Esophagus muscularis mucosa (tissue), 4 donors: ENCODE data around the gene EVA1C. TPM values are rescaled to one million over a fixed set of nuclear protein-coding genes. Genes with fewer than 3 reads are reported as not detected.
"Not testable (repeated sequence)": the region's sequence is repeated elsewhere in the genome, so short reads cannot be mapped to it uniquely, and the experiment has no call there.

Experiments used
- DNase-seq: peaks from one replicate; pipeline ENCODE4 v3.0.0-alpha.2; 2017; ENCODE audit errors: extremely low spot score
- H3K27ac ChIP-seq, 4 donors: fragments of 200-600 bp; sonication (generic); replicated peaks in 1 of 4; 1 replicate in 3 of 4; 2 replicates in 1 of 4; pipeline ENCODE4 v1.5.1; 2016 to 2019; ENCODE audit warnings: mild to moderate bottlenecking in 1 of 4
- H3K27me3 ChIP-seq, 4 donors: fragments of 200-600 bp; sonication (generic); one replicate each; pipeline versions ENCODE4 v1.5.1 to v1.6.0; 2016 to 2019
- H3K36me3 ChIP-seq, 4 donors: fragments of 200-600 bp; sonication (generic); one replicate each; pipeline ENCODE4 v1.5.1; 2016 to 2019
- H3K4me1 ChIP-seq, 4 donors: fragments of 200-600 bp; sonication (generic); one replicate each; pipeline ENCODE4 v1.5.1; 2016 to 2019
- H3K4me3 ChIP-seq, 4 donors: fragments of 200-600 bp; sonication (generic); 1 replicate in 2 of 4; 2 replicates in 2 of 4; pipeline ENCODE4 v1.5.1; 2016 to 2019; ENCODE audit warnings: mild to moderate bottlenecking in 4 of 4, moderate library complexity in 1 of 4
- H3K9me3 ChIP-seq, 4 donors: fragments of 200-600 bp; sonication (generic); 1 replicate in 3 of 4; 2 replicates in 1 of 4; pipeline ENCODE4 v1.5.1; 2016 to 2019
- EP300 ChIP-seq: sonication (generic); formaldehyde crosslinking; IDR thresholded peaks from one replicate; pipeline ENCODE4 v1.6.1; 2017; ENCODE audit warnings: antibody characterized with exemption
- POLR2A ChIP-seq: fragments of 450-650 bp; IDR thresholded peaks from one replicate; pipeline ENCODE4 v1.6.1; 2017; ENCODE audit warnings: antibody characterized with exemption, moderate library complexity, mild to moderate bottlenecking, low read depth
- POLR2AphosphoS5 ChIP-seq, 2 donors: sonication (generic); formaldehyde crosslinking; IDR thresholded peaks; one replicate each; pipeline ENCODE4 v1.6.1; 2017; ENCODE audit warnings: antibody characterized with exemption in 2 of 2
- WGBS: methylation state at CpG from one replicate; pipeline ENCODE4 v1.1.5; 2018; 5-methylcytosine and 5-hydroxymethylcytosine counted together
- intact Hi-C: fragments of 100-400 bp; cut with DNase I; formaldehyde crosslinking; loops from one replicate; pipeline ENCODE4 v1.15.1; 2023
- total RNA-seq, 4 donors: library from RNA; depleted of rRNA; stranded (reverse); fragments of >200 nt; gene quantifications; one replicate each; pipeline versions ENCODE4 v1.1.0 to v1.2.1, GENCODE V29; 2016
- TF ChIP-seq, protein P1 (sequence below), 3 experiments: fragments of 200-600 bp in 2 of 3; fragments of 450-650 bp in 1 of 3; sonication (generic) in 2 of 3; IDR thresholded peaks; one replicate each; pipeline ENCODE4 v1.5.1; 2017 to 2019; ENCODE audit warnings: antibody characterized with exemption in 3 of 3, mild to moderate bottlenecking in 2 of 3, moderate library complexity in 1 of 3

The EVA1C gene
- total RNA-seq, 4 donors from 2014 or later, result 49.8 to 86.6 (median 64.6) TPM

GRCh38 chr21:32499249-32500055 is 86.9 kb downstream of the EVA1C start:
- peaks cover 37 to 76% (median 64%) of the 10 kb centered on the region in 4 donors for H3K36me3 ChIP-seq
- WGBS, result 60% methylated on average over 14 of the region's 14 CpGs
- peaks cover 16 to 22% (median 18%) of the 10 kb centered on the region in 4 donors for H3K4me1 ChIP-seq

DNA sequence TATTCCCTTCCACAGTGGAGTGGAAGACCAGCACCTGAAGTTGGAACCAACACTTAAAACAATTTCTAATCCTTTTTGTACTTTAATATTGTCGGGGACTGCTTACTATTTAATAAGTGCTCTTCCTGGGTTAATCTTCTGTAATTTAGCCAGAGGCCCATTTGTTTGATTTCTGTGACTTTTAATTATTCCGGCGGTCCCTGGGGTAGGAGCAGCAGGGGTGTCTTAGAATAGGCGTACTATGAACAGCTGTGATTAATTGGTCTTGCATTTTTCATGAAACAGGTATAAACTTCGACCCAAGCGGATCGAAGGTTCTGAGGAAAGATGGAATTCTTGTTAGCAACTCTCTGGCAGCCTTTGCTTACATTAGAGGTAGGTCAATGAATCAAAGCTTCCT is 91.1 kb downstream of the EVA1C start:
- H3K9me3 ChIP-seq, H3K4me3 ChIP-seq, H3K27ac ChIP-seq, DNase-seq, H3K27me3 ChIP-seq, intact Hi-C loops: not testable (repeated sequence)
- peaks cover 43 to 75% (median 67%) of the 10 kb centered on the region in 4 donors for H3K36me3 ChIP-seq
- 83% methylated on average over 7 of the region's 7 CpGs for WGBS
- peaks cover 12 to 17% (median 13%) of the 10 kb centered on the region in 4 donors for H3K4me1 ChIP-seq

More at GRCh38 chr21:32499249-32500055, 86.9 kb downstream of the EVA1C start:
- Histone ChIP-seq H3K9me3 (no peaks in the 10 kb centered on the region), H3K27me3 (no peaks in the 10 kb centered on the region), H3K27ac (peak overlapping the region; percentile 19 to 57 (median 31)), H3K4me3 (no peak overlapping the region)
- intact Hi-C loops, result no loop called here
- TF ChIP-seq, protein P1, sequence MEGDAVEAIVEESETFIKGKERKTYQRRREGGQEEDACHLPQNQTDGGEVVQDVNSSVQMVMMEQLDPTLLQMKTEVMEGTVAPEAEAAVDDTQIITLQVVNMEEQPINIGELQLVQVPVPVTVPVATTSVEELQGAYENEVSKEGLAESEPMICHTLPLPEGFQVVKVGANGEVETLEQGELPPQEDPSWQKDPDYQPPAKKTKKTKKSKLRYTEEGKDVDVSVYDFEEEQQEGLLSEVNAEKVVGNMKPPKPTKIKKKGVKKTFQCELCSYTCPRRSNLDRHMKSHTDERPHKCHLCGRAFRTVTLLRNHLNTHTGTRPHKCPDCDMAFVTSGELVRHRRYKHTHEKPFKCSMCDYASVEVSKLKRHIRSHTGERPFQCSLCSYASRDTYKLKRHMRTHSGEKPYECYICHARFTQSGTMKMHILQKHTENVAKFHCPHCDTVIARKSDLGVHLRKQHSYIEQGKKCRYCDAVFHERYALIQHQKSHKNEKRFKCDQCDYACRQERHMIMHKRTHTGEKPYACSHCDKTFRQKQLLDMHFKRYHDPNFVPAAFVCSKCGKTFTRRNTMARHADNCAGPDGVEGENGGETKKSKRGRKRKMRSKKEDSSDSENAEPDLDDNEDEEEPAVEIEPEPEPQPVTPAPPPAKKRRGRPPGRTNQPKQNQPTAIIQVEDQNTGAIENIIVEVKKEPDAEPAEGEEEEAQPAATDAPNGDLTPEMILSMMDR (IDR thresholded peaks at IDR 0.05), result no peak
- TF ChIP-seq POLR2AphosphoS5 (IDR thresholded peaks at IDR 0.05) (no peak), EP300 (no peak), POLR2A (no peak)
- DNase-seq, result no peak

GRCh38 chr21:32505767-32506166 is 93.3 kb downstream of the EVA1C start:
- not testable (repeated sequence) for H3K27me3 ChIP-seq

DNA sequence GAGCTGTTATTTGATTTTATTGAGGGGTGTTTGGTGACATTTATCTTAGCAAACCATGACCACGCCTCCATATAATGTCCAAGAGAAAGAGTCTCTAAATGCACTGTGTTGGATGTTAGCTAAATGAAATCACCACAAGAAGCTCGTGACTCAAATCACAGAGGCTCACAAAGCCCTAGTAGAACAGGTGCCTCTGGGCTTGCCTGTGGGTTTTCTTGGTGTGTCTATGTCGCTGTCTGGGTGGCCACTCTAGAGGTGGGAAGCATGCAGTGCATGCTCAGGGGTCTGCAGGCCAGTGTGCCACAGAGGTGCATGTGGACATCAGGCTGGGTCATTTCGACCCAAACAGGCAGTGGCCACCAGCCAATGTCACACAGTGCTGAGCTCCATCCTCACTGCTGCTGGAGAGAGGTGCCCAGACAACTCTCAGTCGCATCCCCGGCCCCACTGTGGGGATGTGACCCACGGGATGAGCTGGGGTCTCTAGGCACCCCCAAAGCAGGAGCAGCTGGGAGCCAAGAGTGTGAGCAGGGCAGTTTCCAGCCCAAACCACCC is 94.0 kb downstream of the EVA1C start:
- WGBS, result 88% methylated on average over 4 of the region's 7 CpGs
- H3K4me3 ChIP-seq, H3K27ac ChIP-seq, H3K27me3 ChIP-seq, H3K4me1 ChIP-seq, DNase-seq, H3K9me3 ChIP-seq, intact Hi-C loops: not testable (repeated sequence)
- H3K36me3 ChIP-seq, result peaks cover 49 to 95% (median 79%) of the 10 kb centered on the region in 4 donors

More at GRCh38 chr21:32505767-32506166, 93.3 kb downstream of the EVA1C start:
- H3K9me3 ChIP-seq, intact Hi-C loops, H3K4me1 ChIP-seq, H3K27ac ChIP-seq, H3K4me3 ChIP-seq, DNase-seq: not testable (repeated sequence)
- H3K36me3 ChIP-seq, result peaks cover 49 to 93% (median 80%) of the 10 kb centered on the region in 4 donors
- 96% methylated on average over 3 of the region's 3 CpGs for WGBS

GRCh38 chr21:32507342-32507919 is 94.9 kb downstream of the EVA1C start:
- TF ChIP-seq POLR2AphosphoS5 (IDR thresholded peaks at IDR 0.05), result peak in 1 of 2 donors; percentile 29
- TF ChIP-seq EP300, result no peak
- TF ChIP-seq POLR2A, result no peak
- TF ChIP-seq, protein P1 (IDR thresholded peaks at IDR 0.05), result no peak
- intact Hi-C loops, result no loop called here
- peaks cover 45 to 95% (median 76%) of the 10 kb centered on the region in 4 donors for H3K36me3 ChIP-seq
- H3K9me3 ChIP-seq, result no peaks in the 10 kb centered on the region
- H3K27ac ChIP-seq, result no peak overlapping the region
- no peak for DNase-seq
- H3K4me1 ChIP-seq, result peaks cover 0 to 8% (median 0%) of the 10 kb centered on the region in 4 donors
- no peaks in the 10 kb centered on the region for H3K27me3 ChIP-seq
- 92% methylated on average over 16 of the region's 16 CpGs for WGBS
- no peak overlapping the region for H3K4me3 ChIP-seq

DNA sequence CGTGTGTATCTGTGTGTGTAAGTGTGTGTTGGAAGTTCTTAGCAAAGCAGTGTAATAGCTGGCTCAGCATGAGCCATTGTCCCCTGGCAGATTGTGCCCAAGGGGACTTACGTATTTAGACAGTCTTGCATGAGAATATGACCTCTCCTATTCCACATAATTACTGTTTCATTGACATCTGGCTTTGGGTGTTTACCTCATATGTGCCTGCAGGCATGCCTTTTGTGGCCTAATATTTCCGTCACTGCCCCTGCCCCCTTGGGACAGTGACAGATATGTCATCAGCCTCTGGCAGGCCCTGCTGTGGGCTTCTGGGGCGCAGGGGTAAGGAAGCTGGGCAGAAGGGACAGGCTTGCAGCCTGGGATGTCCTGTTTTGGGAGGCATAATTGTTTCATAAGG is 95.5 kb downstream of the EVA1C start:
- H3K9me3 ChIP-seq, H3K27ac ChIP-seq, DNase-seq, intact Hi-C loops, H3K4me3 ChIP-seq, H3K27me3 ChIP-seq, H3K4me1 ChIP-seq: not testable (repeated sequence)
- H3K36me3 ChIP-seq, result peaks cover 40 to 95% (median 72%) of the 10 kb centered on the region in 4 donors
- WGBS, result 65% methylated on average over 4 of the region's 4 CpGs
